Activated CD4-positive, alpha-beta T cell treated with anti-CD3 and anti-CD28 coated beads for 1 hour (primary cell): ENCODE measurements around the gene MCM3.

Experiments
- DNase-seq: peaks from one replicate; pipeline ENCODE4 v3.0.0-alpha.2; 2020

The MCM3 gene

GRCh38 chr6:52284460-52285176 is at the start of gene MCM3:
TSS of gene MCM3 (minus strand) at chr6:52284742. CDS start at chr6:52284674, 68 bp downstream.
- peak; percentile 92 for DNase-seq

GRCh38 chr6:52333840-52334200 is 49.3 kb upstream of the MCM3 start:
- no peak for DNase-seq

GRCh38 chr6:52331793-52332457 is 47.4 kb upstream of the MCM3 start:
- no peak for DNase-seq

GRCh38 chr6:52330470-52330869 is 45.9 kb upstream of the MCM3 start:
- no peak for DNase-seq

- no peak for DNase-seq
Measured at GRCh38 chr6:52328729-52329128, 44.2 kb upstream of the MCM3 start.

- no peak for DNase-seq
Measured at GRCh38 chr6:52328303-52328662, 43.7 kb upstream of the MCM3 start.

GRCh38 chr6:52326540-52327364 is 42.2 kb upstream of the MCM3 start:
- no peak for DNase-seq

- DNase-seq = no peak
Measured at GRCh38 chr6:52325695-52326471, 41.3 kb upstream of the MCM3 start.

GRCh38 chr6:52324189-52324588 is 39.6 kb upstream of the MCM3 start:
- no peak for DNase-seq

GRCh38 chr6:52317841-52318581 is 33.5 kb upstream of the MCM3 start:
- DNase-seq = no peak

GRCh38 chr6:52317211-52317610 is 32.7 kb upstream of the MCM3 start:
- DNase-seq = no peak

GRCh38 chr6:52314752-52315151 is 30.2 kb upstream of the MCM3 start:
- DNase-seq = no peak

- DNase-seq = no peak
Measured at GRCh38 chr6:52312461-52312860, 27.9 kb upstream of the MCM3 start.

GRCh38 chr6:52310932-52311331 is 26.4 kb upstream of the MCM3 start:
- no peak for DNase-seq

GRCh38 chr6:52307900-52308372 is 23.4 kb upstream of the MCM3 start:
- DNase-seq = no peak

GRCh38 chr6:52306972-52307870 is 22.7 kb upstream of the MCM3 start:
- DNase-seq = no peak

- DNase-seq = no peak
Measured at GRCh38 chr6:52305948-52306767, 21.6 kb upstream of the MCM3 start.

GRCh38 chr6:52305411-52305810 is 20.9 kb upstream of the MCM3 start:
- DNase-seq = no peak

GRCh38 chr6:52304983-52305390 is 20.4 kb upstream of the MCM3 start:
- DNase-seq = no peak

- no peak for DNase-seq
Measured at GRCh38 chr6:52303178-52303577, 18.6 kb upstream of the MCM3 start.
